HCT116 (cell line): ENCODE data around the gene PRRT1. TPM values are rescaled to one million over a fixed set of nuclear protein-coding genes. Genes with fewer than 3 reads are reported as not detected.
"Not testable (repeated sequence)": the region's sequence is repeated elsewhere in the genome, so short reads cannot be mapped to it uniquely, and the experiment has no call there.

ENCODE experiments used
- ATAC-seq: fragments of 200-7000 bp; cut with Tn5 transposase; 2 replicates; pipeline ENCODE4 v1.9.1; 2020; ENCODE audit warnings: mild to moderate bottlenecking, moderate library complexity
- BruUV-seq: library from RNA; stranded (reverse); fragments of 400-500 nt; replicated peaks from 2 replicates; lab custom pipeline; 2021; lab: Mats Ljungman, UMichigan
- CTCF ChIA-PET: fragments of 300-600 bp; sonication (Branson Sonifier 250); formaldehyde crosslinking; loops from one replicate; lab custom pipeline; 2021; ENCODE audit warnings: antibody characterized with exemption; lab: Charles Lee
- POLR2A ChIA-PET: fragments of 300-600, 350-600 bp; sonication (Branson Sonifier 250); formaldehyde crosslinking; loops from one replicate; lab custom pipeline; 2021; ENCODE audit warnings: antibody characterized with exemption; lab: Charles Lee
- RAD21 ChIA-PET, 2 experiments: fragments of 300-600 bp; sonication (Branson Sonifier 250); formaldehyde crosslinking; loops; one replicate each; lab custom pipeline; 2023; ENCODE audit warnings: low total read pairs in 2 of 2; ENCODE audit not compliant: uncharacterized antibody in 2 of 2, unreplicated experiment in 2 of 2, low non-redundant PET in 1 of 2; lab: Charles Lee
- DNase-seq: peaks from one replicate; pipeline ENCODE4 v3.0.0-alpha.2; 2010; ENCODE audit warnings: low read depth, low spot score
- H2AFZ ChIP-seq: fragments of 200-600 bp; shearing (Covaris generic), sonication (generic); 2 replicates; pipeline ENCODE4 v1.6.1; 2017; ENCODE audit warnings: low read depth, mixed run types, mixed read lengths, antibody characterized with exemption, low read length; ENCODE audit not compliant: poor library complexity, severe bottlenecking
- H3K27ac ChIP-seq: 2 replicates; pipeline ENCODE4 v1.5.1; 2012; ENCODE audit warnings: low read depth, low read length
- H3K27me3 ChIP-seq: fragments of 200-600 bp; sonication (generic); 2 replicates; pipeline ENCODE4 v1.6.1; 2016; ENCODE audit warnings: mixed run types, low read length, mixed read lengths; ENCODE audit not compliant: insufficient read depth
- H3K36me3 ChIP-seq, 2 experiments: fragments of 200-500 bp in 1 of 2; fragments of 200-600 bp in 1 of 2; sonication (Bioruptor generic) in 1 of 2; sonication (generic) in 1 of 2; 2 replicates each; pipeline versions ENCODE4 v1.5.1 to v1.6.1; 2014 to 2016; ENCODE audit warnings: low read length in 2 of 2, inconsistent platforms in 1 of 2, mixed read lengths in 1 of 2, mixed run types in 1 of 2; ENCODE audit not compliant: insufficient read depth in 2 of 2, control insufficient read depth in 1 of 2
- H3K4me1 ChIP-seq, 2 experiments: fragments of 200-600 bp in 1 of 2; sonication (generic) in 1 of 2; 2 replicates each; pipeline versions ENCODE4 v1.5.1 to v1.6.1; 2012 to 2017; ENCODE audit warnings: low read length in 2 of 2, inconsistent platforms in 1 of 2, mild to moderate bottlenecking in 1 of 2, mixed read lengths in 1 of 2, mixed run types in 1 of 2, moderate library complexity in 1 of 2; ENCODE audit not compliant: insufficient read depth in 2 of 2, control insufficient read depth in 1 of 2
- H3K4me2 ChIP-seq: fragments of 200-600 bp; sonication (generic); 2 replicates; pipeline ENCODE4 v1.6.1; 2017; ENCODE audit warnings: mixed run types, low read length, mixed read lengths
- H3K4me3 ChIP-seq, 2 experiments: fragments of 200-600 bp in 1 of 2; sonication (generic) in 1 of 2; replicated peaks in 1 of 2; 2 replicates each; pipeline ENCODE4 v1.5.1; 2011 to 2016; ENCODE audit warnings: low read length in 2 of 2, control low read depth in 1 of 2, low read depth in 1 of 2, mild to moderate bottlenecking in 1 of 2, mixed read lengths in 1 of 2, mixed run types in 1 of 2
- H3K79me2 ChIP-seq: fragments of 200-600 bp; sonication (generic); 2 replicates; pipeline ENCODE4 v1.6.1; 2017; ENCODE audit warnings: mild to moderate bottlenecking, mixed run types, low read length, moderate library complexity, mixed read lengths; ENCODE audit not compliant: insufficient read depth
- H3K9ac ChIP-seq: fragments of 200-600 bp; sonication (generic); 2 replicates; pipeline ENCODE4 v1.6.1; 2016; ENCODE audit warnings: low read length, mixed read lengths
- H3K9me2 ChIP-seq: fragments of 200-600 bp; sonication (generic), shearing (Covaris generic); 2 replicates; pipeline ENCODE4 v1.6.1; 2017; ENCODE audit warnings: mixed run types, mild to moderate bottlenecking, moderate library complexity; ENCODE audit not compliant: insufficient read depth
- H3K9me3 ChIP-seq, 2 experiments: fragments of 200-500 bp in 1 of 2; fragments of 200-600 bp in 1 of 2; sonication (Bioruptor generic) in 1 of 2; sonication (generic) in 1 of 2; 2 replicates each; pipeline ENCODE4 v1.6.1; 2014 to 2017; ENCODE audit warnings: low read length in 2 of 2, mixed read lengths in 2 of 2, inconsistent platforms in 1 of 2, low read depth in 1 of 2, mild to moderate bottlenecking in 1 of 2, mixed run types in 1 of 2, moderate library complexity in 1 of 2; ENCODE audit not compliant: control insufficient read depth in 1 of 2, insufficient read depth in 1 of 2
- H4K20me1 ChIP-seq: fragments of 200-600 bp; sonication (generic), shearing (Covaris generic); 2 replicates; pipeline ENCODE4 v1.6.1; 2017; ENCODE audit warnings: mixed run types, mild to moderate bottlenecking, moderate library complexity; ENCODE audit not compliant: insufficient read depth
- EZH2 ChIP-seq: fragments of 200-600 bp; sonication (generic); IDR thresholded peaks from 2 replicates; pipeline ENCODE4 v1.6.1; 2017; ENCODE audit warnings: antibody characterized with exemption, mixed run types
- POLR2AphosphoS5 ChIP-seq: IDR thresholded peaks from 2 replicates; pipeline ENCODE4 v1.6.1; 2011; ENCODE audit warnings: mild to moderate bottlenecking, low read depth, low read length, moderate library complexity
- intact Hi-C: fragments of 100-400 bp; cut with micrococcal nuclease; formaldehyde crosslinking; loops from 2 replicates; pipeline ENCODE4 v1.10.0; 2022
- total RNA-seq: library from RNA; stranded (reverse); gene quantifications from one replicate; pipeline ENCODE4 v1.2.1, GENCODE V29; 2021; ENCODE audit not compliant: unreplicated experiment

The PRRT1 gene
- total RNA-seq, 1 experiment from 2014 or later: 6.1 TPM

DNA sequence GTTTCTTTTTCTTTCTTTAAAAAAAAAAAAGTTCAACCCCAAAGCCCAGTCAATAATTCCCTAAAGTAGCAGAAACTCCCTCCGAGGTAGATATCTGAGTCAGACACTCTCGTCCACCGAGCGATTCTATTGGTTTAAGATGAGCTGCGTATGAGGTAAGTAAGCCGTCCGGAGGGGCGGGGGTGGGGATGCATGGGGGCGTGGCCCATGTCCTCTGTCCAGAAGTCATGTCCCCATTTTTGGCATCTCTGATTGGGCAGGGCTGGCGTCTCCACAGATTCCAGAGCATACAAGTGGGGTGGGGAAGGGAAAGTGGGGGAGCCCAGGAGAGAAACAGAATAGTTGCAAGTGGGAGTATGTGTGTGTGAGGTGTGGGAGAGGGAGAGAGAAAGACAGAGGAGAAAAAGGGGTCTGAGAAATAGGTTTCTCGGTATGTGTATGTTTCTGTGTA, 34.0 kb upstream of the PRRT1 start:
- H4K20me1 ChIP-seq, H3K9me2 ChIP-seq, intact Hi-C loops, H2AFZ ChIP-seq, RAD21 ChIA-PET, H3K9me3 ChIP-seq, BruUV-seq, H3K27me3 ChIP-seq: not testable (repeated sequence)
- peaks cover 6 to 37% of the 10 kb centered on the region in 2 experiments for H3K4me1 ChIP-seq
- peak overlapping the region; percentile 33; the same call in 1 of the 2 replicates for H3K9ac ChIP-seq
- H3K79me2 ChIP-seq: peaks cover 13% of the 10 kb centered on the region
- DNase-seq (peak; percentile 81), ATAC-seq (peak; percentile 74)
- peak overlapping the region; percentile 35 for H3K4me2 ChIP-seq
- peaks cover 10 to 11% of the 10 kb centered on the region in 2 experiments; a peak in 3 of 4 replicates for H3K36me3 ChIP-seq
- H3K4me3 ChIP-seq: peak overlapping the region; percentile 13 to 23; a peak in 1 of 4 replicates
- ChIA-PET POLR2A (interaction anchor here (0.7 to 1.2 kb wide), 5 partner anchors 10 to 786 kb away, joined by 3 to 11 read pairs (median 4); partner anchors contain the start of gene FKBPL), CTCF (interaction anchor here (1.3 kb wide), 1 partner anchor 10 kb away, joined by 4 read pairs; no protein-coding TSS in a partner anchor)
- H3K27ac ChIP-seq: peak overlapping the region; percentile 44; the same call in 1 of the 2 replicates

DNA sequence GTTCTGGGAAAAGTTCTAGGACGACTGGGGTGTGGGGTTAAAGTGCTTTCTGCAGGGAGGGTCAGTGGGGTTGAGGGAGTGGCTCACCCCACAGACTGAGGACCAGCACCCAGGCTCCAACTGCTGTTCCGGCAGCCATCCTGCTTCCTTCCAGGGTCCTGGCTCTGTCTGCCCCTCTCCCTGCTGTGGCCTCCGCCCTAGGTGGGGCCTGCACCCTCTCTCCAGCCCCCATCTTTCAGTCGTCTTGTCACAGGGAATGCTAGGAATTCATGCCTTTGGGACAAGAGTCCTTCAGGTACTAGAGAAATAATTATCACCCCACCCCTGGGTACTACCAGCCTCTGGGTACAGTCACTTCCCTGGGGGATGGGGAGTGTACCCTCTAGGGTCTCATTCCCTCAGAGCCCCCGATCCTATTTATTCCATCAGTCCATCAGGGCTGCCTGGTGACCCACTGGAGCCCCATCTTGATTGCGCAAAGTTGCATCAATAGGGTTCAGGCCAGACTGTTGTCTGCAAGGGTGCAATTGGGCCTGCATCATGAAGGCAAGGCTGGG, 32.4 kb upstream of the PRRT1 start, which contains the start of gene AGER:
AGER (minus strand) TSS at position 170 of the 557 bp plus-strand sequence; CDS start at position 139, 31 bp downstream.
- Histone ChIP-seq H4K20me1 (no peaks in the 10 kb centered on the region), H3K9ac (peak within 1 kb of the TSS; percentile 33), H3K36me3 (peaks cover 10 to 13% of the 10 kb centered on the region in 2 experiments; a peak in 3 of 4 replicates), H3K9me2 (no peaks in the 10 kb centered on the region), H2AFZ (no peak within 1 kb of the TSS), H3K4me1 (peaks cover 9 to 34% of the 10 kb centered on the region in 2 experiments), H3K79me2 (peaks cover 9% of the 10 kb centered on the region), H3K9me3 (no peaks in the 10 kb centered on the region)
- intact Hi-C loops: no loop called here
- ATAC-seq: no peak
- RAD21 ChIA-PET: no interaction called here
- peak; percentile 47 for TF ChIP-seq POLR2AphosphoS5
- TF ChIP-seq EZH2: no peak
- TF ChIP-seq, all 23 proteins: peak for 1
- POLR2A ChIA-PET: no interaction called here
- Histone ChIP-seq H3K27me3 (no peaks in the 10 kb centered on the region), H3K27ac (peak within 1 kb of the TSS; percentile 43), H3K4me3 (no peak within 1 kb of the TSS), H3K4me2 (peak within 1 kb of the TSS; percentile 35; the same call in 1 of the 2 replicates)
- CTCF ChIA-PET: no interaction called here
- DNase-seq: no peak
- no TSS peak for BruUV-seq
